ENCODE measurements around the gene NAA25. TPM values are rescaled to one million over a fixed set of nuclear protein-coding genes. Genes with fewer than 3 reads are reported as not detected.

Gene NAA25
- total RNA-seq, 1 donor from 2014 or later: 32.8 TPM

- Mint-ChIP-seq H3K9me3 (ENCODE audit: unreplicated experiment) (peaks cover 5% of the 10 kb centered on the region), H3K27me3 (ENCODE audit: low read depth, unreplicated experiment) (no peaks in the 10 kb centered on the region), H3K4me1 (ENCODE audit: low read depth, unreplicated experiment) (peaks cover 19% of the 10 kb centered on the region), H3K36me3 (ENCODE audit: low read depth, unreplicated experiment) (peaks cover 12% of the 10 kb centered on the region), H3K4me3 (ENCODE audit: unreplicated experiment) (peak overlapping the region; percentile 94), H3K27ac (ENCODE audit: unreplicated experiment) (peak overlapping the region; percentile 80)
- peak overlapping the region; percentile 95 for H3K4me2 ChIP-seq (ENCODE audit: low read length)
- H3K27me3 ChIP-seq (ENCODE audit: insufficient read depth, low read length): no peaks in the 10 kb centered on the region
- no peak for TF ChIP-seq CTCF (IDR thresholded peaks at IDR 0.05; ENCODE audit: insufficient read depth, low read depth, low read length)
- no peak for TF ChIP-seq EZH2 (IDR thresholded peaks at IDR 0.05; ENCODE audit: insufficient read depth, low read length)
- FAIRE-seq: no peak
- H3K4me1 ChIP-seq (ENCODE audit: insufficient read depth, low read length): peaks cover 10% of the 10 kb centered on the region
- DNase-seq (ENCODE audit: low read depth): peak; percentile 70
- peak overlapping the region; percentile 89 for H3K9ac ChIP-seq (ENCODE audit: low read length)
- no peaks in the 10 kb centered on the region for H3K36me3 ChIP-seq (ENCODE audit: insufficient read depth, low read length)
- no peaks in the 10 kb centered on the region for H3K9me3 ChIP-seq (ENCODE audit: insufficient read depth, low read depth, low read length)
- H3K4me3 ChIP-seq (ENCODE audit: insufficient read depth, low read depth, low read length): peak overlapping the region; percentile 86
- peaks cover 26% of the 10 kb centered on the region for H4K20me1 ChIP-seq (ENCODE audit: insufficient read depth, low read length)
- H2AFZ ChIP-seq (ENCODE audit: low read depth, low read length): peak overlapping the region; percentile 95
- peaks cover 57% of the 10 kb centered on the region for H3K79me2 ChIP-seq (ENCODE audit: insufficient read depth, low read length)
- H3K27ac ChIP-seq (ENCODE audit: low read depth, low read length): peak overlapping the region; percentile 74
Observed at GRCh38 chr12:112013601-112014402, 94.8 kb downstream of the NAA25 start.

GRCh38 chr12:112012775-112013600 lies 95.6 kb downstream of the NAA25 start, which contains the start of the genes ERP29 and TMEM116:
Gene ERP29 (plus strand): TSS chr12:112013426. CDS start chr12:112013466, 40 bp downstream.
Gene TMEM116 (minus strand): TSS chr12:112013165. CDS start chr12:112005270, 7,895 bp downstream.
- Histone ChIP-seq H3K27me3 (ENCODE audit: insufficient read depth, low read length) (no peaks in the 10 kb centered on the region), H3K4me3 (ENCODE audit: insufficient read depth, low read depth, low read length) (peak within 1 kb of the TSS; percentile 86), H3K27ac (ENCODE audit: low read depth, low read length) (peak within 1 kb of the TSS; percentile 93), H2AFZ (ENCODE audit: low read depth, low read length) (peak within 1 kb of the TSS; percentile 100), H3K9ac (ENCODE audit: low read length) (peak within 1 kb of the TSS; percentile 95), H3K4me1 (ENCODE audit: insufficient read depth, low read length) (peaks cover 6% of the 10 kb centered on the region), H3K36me3 (ENCODE audit: insufficient read depth, low read length) (no peaks in the 10 kb centered on the region), H3K4me2 (ENCODE audit: low read length) (peak within 1 kb of the TSS; percentile 99), H3K79me2 (ENCODE audit: insufficient read depth, low read length) (peaks cover 49% of the 10 kb centered on the region), H3K9me3 (ENCODE audit: insufficient read depth, low read depth, low read length) (no peaks in the 10 kb centered on the region), H4K20me1 (ENCODE audit: insufficient read depth, low read length) (peaks cover 18% of the 10 kb centered on the region)
- peaks cover 16% of the 10 kb centered on the region for H3K4me1 Mint-ChIP-seq (ENCODE audit: low read depth, unreplicated experiment)
- peaks cover 5% of the 10 kb centered on the region for H3K9me3 Mint-ChIP-seq (ENCODE audit: unreplicated experiment)
- peaks cover 11% of the 10 kb centered on the region for H3K36me3 Mint-ChIP-seq (ENCODE audit: low read depth, unreplicated experiment)
- H3K4me3 Mint-ChIP-seq (ENCODE audit: unreplicated experiment): peak within 1 kb of the TSS; percentile 94
- TF ChIP-seq CTCF (IDR thresholded peaks at IDR 0.05; ENCODE audit: insufficient read depth, low read depth, low read length): peak; percentile 1
- TF ChIP-seq EZH2 (IDR thresholded peaks at IDR 0.05; ENCODE audit: insufficient read depth, low read length): no peak
- DNase-seq (ENCODE audit: low read depth) (peak; percentile 92), FAIRE-seq (no peak)
- peak within 1 kb of the TSS; percentile 88 for H3K27ac Mint-ChIP-seq (ENCODE audit: unreplicated experiment)
- H3K27me3 Mint-ChIP-seq (ENCODE audit: low read depth, unreplicated experiment): no peaks in the 10 kb centered on the region
